ENCODE results near the gene TBX1.

The TBX1 gene

GRCh38 chr22:19796160-19796559 lies 35.6 kb downstream of the TBX1 start:
- DNase-seq (ENCODE audit: insufficient read length, low spot score) = no peak
- no peak for FAIRE-seq
- TF ChIP-seq CTCF (IDR thresholded peaks at IDR 0.05; ENCODE audit: insufficient read depth, missing control alignments) = no peak

GRCh38 chr22:19797086-19798002 lies 36.8 kb downstream of the TBX1 start:
- no peak for TF ChIP-seq CTCF (IDR thresholded peaks at IDR 0.05; ENCODE audit: insufficient read depth, missing control alignments)
- DNase-seq (ENCODE audit: insufficient read length, low spot score) = no peak
- no peak for FAIRE-seq

DNA sequence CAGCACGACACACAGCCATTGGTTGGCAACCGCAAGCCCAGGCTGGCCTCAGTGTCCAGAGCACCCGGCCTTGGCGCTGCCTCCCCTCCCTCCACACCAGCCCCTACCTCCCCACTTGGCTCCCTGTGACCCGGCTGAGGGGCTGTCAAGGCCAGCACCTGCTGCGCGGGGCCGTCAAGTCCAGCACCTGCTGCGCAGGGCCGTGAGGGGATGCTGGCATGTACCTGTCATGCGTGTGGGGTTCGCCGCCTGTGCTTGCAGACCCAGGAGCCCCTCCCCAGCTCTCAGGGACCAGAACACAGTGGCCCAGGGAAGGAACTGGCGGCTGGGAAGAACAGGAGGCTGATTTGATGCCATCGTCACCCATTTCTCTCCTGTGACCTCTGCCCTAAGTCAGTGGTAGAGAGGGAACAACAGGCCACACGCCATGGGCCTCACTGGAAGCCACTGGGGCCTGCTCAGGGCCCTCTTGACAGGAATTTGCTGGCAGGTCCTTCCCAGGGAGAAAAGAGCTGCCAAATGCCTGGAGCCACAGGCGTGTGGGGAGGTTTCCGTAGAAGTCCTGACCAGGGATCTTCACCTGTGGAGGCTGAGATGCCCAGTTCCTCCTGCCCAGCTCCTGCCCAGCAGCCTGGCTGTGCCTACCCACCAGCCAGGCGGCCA lies 37.6 kb downstream of the TBX1 start:
- DNase-seq (ENCODE audit: insufficient read length, low spot score) = no peak
- no peak for FAIRE-seq
- no peak for TF ChIP-seq CTCF (IDR thresholded peaks at IDR 0.05; ENCODE audit: insufficient read depth, missing control alignments)

DNA sequence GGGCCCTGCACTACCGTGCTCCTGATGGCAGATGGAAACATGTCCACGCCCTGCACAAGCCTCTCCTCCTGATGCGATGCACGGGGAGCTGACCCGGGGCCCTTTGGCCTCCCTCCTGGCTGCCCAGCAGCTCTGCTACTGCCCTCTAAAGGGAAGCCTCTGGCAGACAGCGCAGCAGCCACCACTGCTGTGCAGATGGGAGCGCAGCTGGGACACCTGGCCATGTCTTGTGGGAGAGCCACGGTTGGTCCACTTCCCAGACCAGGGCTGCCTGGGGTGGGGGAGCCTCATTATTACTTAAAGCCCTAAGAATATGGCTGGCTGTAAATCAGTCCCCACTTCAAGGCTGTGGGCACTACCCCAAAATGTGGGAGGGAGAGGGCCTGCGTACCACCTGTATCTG lies 38.3 kb downstream of the TBX1 start:
- DNase-seq (ENCODE audit: insufficient read length, low spot score) = no peak
- no peak for TF ChIP-seq CTCF (IDR thresholded peaks at IDR 0.05; ENCODE audit: insufficient read depth, missing control alignments)
- no peak for FAIRE-seq

DNA sequence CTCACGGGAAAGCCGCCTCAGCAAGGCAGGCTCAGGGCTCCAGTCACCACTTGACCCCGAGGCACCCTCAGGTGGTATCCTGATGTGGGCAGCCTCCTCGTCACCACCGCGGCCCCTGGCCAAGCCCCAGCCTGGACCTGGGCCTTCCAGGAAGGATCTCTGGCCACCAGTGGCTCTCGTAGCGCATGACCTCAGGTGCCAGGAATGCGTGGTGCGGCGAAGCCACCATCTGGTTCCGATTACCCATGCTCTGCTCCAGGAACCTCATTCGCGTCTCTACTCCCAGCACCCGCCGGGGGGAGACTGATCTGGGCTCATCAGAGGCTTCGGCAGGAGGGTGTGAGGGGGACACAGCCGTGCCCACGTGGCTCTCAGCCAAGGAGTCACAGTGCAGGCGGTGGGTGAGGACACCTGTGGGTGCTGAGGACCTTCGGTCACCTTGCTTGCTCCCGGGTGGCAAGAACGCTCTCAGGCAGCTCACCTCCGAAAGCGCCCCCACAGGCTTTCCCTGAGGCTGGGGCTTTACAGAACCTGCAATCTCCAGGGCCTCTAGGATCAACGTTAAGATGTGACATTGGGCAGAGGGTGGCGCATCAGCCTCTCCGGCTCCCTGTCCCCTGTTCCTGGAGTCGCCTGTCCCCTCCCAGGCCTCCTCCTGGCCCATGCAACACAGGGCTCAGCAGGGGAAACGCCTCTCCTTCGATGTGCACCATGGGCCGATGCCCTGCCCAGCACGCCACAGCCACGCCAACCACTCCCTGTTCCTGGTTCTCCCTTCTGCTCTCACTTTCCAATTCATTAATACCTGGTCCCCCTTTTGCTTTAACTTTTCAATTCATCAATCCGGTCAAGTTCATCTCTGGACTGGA lies 39.0 kb downstream of the TBX1 start:
- no peak for DNase-seq (ENCODE audit: insufficient read length, low spot score)
- TF ChIP-seq CTCF (IDR thresholded peaks at IDR 0.05; ENCODE audit: insufficient read depth, missing control alignments) = no peak
- FAIRE-seq = no peak

DNA sequence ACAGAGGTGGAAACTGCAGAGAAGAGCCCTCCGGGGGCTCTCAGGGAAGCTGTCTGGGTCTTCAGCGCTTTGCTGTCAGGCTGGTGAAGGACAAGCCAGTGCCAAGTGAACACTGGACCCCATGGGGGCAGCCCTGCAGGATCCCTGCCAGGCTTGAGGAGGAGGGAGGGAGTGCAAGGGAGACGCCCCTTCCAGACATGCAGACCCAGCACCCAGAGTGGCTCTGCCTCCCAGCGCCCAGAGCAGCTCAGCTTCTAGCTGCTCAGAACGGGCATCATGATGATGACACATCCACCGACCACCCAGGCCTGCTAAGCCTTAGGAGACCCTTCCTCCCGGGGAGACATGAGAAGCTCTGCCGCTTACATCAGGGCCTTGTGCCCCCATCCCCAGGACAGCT lies 39.7 kb downstream of the TBX1 start:
- FAIRE-seq = no peak
- DNase-seq (ENCODE audit: insufficient read length, low spot score) = no peak
- no peak for TF ChIP-seq CTCF (IDR thresholded peaks at IDR 0.05; ENCODE audit: insufficient read depth, missing control alignments)

All from D721Med (cell line).